DND-41 (cell line): Measurements from ENCODE around the gene MROH7.

Experiments used
- CTCF ChIP-seq: IDR thresholded peaks from 2 replicates; pipeline ENCODE4 v1.5.1; 2012; ENCODE audit warnings: borderline replicate concordance, low read length, moderate library complexity, mild to moderate bottlenecking; ENCODE audit not compliant: poor library complexity, severe bottlenecking; ENCODE audit errors: extremely low read depth
- EZH2 ChIP-seq: IDR thresholded peaks from 3 replicates; pipeline ENCODE4 v1.6.1; 2012; ENCODE audit warnings: borderline replicate concordance, low read depth, mild to moderate bottlenecking, moderate library complexity, low read length, inconsistent platforms; ENCODE audit not compliant: severe bottlenecking

- TF ChIP-seq CTCF: no peak
- TF ChIP-seq EZH2: no peak
Measured at GRCh38 chr1:54649130-54649898, 7.7 kb downstream of the MROH7 start.
